ENCODE results near the gene KIAA1671. TPM values are rescaled to one million over a fixed set of nuclear protein-coding genes. Genes with fewer than 3 reads are reported as not detected.

The KIAA1671 gene
- total RNA-seq, 1 donor from 2014 or later = 11.0 TPM

GRCh38 chr22:25131198-25131887 is 178.8 kb downstream of the KIAA1671 start:
- intact Hi-C loops (cut with micrococcal nuclease) = no loop called here

GRCh38 chr22:25134028-25134427 is 181.5 kb downstream of the KIAA1671 start:
- intact Hi-C loops (cut with micrococcal nuclease) = no loop called here

DNA sequence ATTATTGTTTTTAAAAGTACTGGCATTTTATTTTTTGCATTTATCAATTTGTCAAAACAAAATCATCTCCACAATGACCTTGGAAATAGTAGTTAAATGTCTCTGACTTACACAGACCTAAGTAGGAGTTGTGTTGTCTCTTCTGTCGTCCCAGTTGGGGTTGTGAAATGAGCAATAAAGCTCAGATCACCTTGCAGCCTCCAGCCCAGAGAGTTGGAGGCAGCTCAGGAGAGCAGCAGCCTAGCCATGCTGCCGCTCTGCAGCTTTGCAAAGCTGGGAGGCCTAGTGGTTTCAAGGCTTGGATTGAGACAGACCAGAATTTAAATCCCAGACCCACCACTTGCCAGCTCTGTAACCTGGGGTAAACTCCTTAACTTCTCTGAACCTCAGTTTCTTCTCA is 181.9 kb downstream of the KIAA1671 start:
- intact Hi-C loops (cut with micrococcal nuclease) = no loop called here

- intact Hi-C loops (cut with micrococcal nuclease) = no loop called here
These were observed 184.5 kb downstream of the KIAA1671 start for GRCh38 chr22:25136953-25137576.

- intact Hi-C loops (cut with micrococcal nuclease) = no loop called here
These were observed 185.3 kb downstream of the KIAA1671 start for GRCh38 chr22:25137577-25138525.

DNA sequence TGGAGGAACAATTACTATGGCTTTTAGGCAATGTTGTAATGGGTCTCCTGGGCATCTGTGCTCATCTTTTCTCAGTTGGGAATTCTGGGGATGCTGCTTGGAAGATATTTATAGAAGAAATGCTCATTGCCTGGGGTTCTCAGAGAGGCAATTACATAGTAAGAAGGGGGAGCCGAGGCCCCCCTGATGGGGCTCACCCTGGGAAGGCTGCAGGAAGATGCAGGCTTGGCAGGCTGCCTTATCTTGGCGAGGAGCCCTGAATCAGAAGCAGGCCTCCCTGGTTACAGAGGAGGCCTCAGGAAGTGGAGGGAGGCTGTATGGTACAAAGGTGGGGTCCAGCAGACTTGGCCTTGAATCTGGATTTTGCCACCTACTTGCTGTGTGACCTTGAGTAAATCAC is 186.5 kb downstream of the KIAA1671 start:
- intact Hi-C loops (cut with micrococcal nuclease) = no loop called here

- intact Hi-C loops (cut with micrococcal nuclease) = no loop called here
These were observed 189.6 kb downstream of the KIAA1671 start for GRCh38 chr22:25142102-25142501.

DNA sequence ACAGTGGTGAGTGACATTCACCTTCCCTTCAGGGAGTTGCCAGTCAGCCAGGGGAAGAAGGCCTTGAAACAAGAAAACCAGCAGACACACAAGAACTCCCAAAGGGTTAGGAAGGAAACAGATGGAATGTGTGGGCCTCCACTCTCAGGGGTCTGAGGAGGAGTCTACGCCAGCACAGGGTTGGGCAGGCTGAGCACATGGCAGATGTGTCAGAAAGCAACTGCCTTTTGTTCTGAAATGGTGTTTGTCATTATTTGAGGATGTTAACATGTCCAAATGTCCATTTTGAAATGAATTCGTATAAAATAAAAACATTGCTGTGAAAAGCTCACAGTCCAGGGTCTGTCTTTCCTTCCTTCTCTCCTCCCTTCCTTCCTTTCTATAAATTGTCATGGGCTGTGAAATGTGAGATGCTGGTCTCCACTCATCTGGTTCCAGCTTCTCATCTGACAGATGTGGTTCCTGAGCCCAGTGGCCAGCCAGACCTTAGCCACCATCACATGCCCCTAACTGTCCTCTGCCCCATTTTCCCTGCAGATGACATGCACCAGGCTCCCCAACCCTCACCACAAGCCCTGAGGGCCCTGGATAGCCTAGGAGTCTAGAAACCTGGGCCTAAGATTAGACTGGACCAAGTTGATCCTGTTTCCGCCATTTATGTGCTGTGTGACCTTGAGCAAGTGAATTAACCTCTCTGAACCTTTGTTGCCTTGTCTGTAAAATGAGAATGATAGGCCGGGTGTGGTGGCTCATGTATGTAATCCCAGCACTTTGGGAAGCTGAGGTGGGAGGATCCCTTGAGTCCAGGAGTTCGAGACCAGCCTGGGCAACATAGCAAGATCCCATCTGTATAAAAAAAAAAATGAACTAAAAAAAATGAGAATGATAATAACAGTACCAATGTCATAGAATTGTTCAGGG is 190.9 kb downstream of the KIAA1671 start:
- intact Hi-C loops (cut with micrococcal nuclease) = no loop called here

GRCh38 chr22:25144522-25144921 is 192.0 kb downstream of the KIAA1671 start:
- intact Hi-C loops (cut with micrococcal nuclease) = no loop called here

DNA sequence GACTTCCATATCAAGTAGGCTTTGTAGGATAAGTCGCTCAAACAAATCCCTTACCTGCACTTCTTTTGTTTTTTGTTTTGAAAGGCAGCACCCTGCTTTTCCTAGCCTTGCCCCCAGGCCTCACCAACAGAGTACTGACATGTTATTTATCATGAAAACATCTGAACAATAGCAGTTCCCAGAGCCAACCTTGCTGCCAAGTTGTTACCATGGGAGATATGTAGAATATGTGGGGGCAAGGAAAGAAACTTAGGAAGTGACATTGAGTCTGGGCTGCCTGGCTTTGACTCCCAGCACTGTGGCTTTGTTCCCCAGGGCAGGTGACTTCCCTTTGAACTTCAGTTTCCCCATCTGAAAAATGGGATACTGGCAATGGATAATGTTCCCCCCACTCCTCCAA is 193.8 kb downstream of the KIAA1671 start:
- intact Hi-C loops (cut with micrococcal nuclease) = no loop called here

DNA sequence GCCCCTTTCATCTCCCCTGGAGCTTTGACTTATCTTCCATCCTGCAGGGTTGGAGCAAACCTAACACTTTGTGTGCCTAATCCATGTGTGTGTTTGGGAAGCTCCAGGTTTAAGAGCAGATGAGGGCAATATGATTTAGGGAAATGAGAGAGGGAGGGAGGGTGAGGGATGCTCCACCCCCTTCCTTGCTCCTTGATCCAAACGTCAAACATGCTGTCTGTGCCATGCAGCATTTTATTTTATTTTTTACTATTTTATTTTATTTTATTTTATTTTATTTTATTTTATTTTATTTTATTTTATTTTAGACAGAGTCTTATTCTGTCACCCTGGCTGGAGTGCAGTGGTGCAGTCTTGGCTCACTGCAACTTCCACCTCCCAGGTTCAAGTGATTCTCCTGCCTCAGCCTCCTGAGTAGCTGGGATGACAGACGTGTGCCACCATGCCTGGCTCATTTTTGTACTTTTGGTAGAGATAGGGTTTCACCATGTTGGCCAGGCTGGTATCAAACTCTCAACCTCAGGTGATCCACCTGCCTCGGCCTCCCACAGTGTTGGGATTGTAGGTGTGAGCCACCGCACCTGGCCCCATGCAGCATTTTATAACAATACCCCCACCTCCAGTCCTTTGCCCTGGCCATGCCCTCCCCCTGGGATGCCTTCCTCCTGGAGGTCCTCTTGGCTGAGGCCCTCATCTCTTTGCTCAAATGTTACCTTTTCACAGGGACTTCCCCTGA is 194.6 kb downstream of the KIAA1671 start:
- intact Hi-C loops (cut with micrococcal nuclease) = no loop called here

- intact Hi-C loops (cut with micrococcal nuclease) = no loop called here
These were observed 195.1 kb downstream of the KIAA1671 start for GRCh38 chr22:25147642-25147928.

DNA sequence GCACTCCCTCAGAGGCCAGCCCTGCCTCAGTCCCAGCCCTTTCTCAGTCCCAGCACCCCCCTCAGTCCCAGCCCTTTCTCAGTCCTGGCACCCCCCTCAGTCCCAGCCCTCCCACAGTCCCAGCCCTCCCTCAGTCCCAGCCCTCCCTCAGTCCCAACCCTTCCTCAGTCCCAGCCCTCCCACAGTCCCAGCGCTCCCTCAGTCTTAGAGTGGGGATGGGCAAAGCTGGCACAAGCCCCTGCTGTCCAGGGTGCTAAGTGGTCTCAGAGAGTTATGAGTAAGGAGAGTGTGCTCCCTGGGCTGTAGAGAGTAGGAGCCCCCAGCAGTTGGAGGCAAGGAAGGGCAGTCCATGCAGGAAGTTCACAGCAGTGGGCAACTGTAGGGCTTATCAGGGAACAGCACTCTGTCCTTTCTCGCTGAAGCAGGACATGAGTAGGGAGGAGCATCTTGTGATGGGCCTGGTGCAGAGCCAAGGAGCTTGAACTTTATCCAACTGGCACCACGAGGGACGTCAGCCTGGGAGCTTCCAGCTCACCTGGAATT is 195.7 kb downstream of the KIAA1671 start:
- intact Hi-C loops (cut with micrococcal nuclease) = no loop called here

GRCh38 chr22:25149014-25149413 is 196.5 kb downstream of the KIAA1671 start:
- intact Hi-C loops (cut with micrococcal nuclease) = no loop called here

DNA sequence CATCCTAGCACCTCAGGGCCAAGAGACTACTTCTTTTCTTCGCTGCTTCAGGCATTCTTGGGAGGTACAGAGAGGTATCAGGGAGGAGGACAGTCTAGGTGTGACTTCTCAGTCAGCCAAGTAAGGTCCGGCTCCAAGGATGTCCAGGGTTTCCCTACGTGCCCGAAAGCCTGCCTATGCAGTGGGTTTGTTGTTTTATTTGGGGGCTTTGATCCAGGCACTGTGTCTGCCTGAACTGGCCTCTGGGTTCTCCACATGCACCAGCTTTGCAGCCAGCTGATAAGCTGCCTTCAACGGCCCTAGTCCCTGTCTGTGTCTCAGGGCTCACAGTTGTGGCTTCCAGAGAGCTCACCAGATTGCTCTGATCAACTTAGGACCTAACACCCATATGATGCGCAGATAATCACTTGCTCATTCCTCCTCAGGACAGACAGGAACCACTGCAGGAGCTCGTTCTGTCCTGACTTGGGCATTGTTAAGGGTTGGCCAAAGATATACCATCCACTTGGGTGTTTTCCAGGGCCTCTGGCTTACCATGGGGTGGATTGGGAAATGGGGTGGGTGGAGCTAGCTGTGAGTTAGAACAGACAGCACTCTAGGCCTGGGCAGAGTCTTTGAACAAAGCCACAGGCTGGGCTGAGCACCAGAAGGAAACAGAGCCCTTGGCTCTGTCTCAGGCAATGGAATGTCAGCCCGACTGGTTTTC is 201.6 kb downstream of the KIAA1671 start:
- intact Hi-C loops (cut with micrococcal nuclease) = no loop called here

DNA sequence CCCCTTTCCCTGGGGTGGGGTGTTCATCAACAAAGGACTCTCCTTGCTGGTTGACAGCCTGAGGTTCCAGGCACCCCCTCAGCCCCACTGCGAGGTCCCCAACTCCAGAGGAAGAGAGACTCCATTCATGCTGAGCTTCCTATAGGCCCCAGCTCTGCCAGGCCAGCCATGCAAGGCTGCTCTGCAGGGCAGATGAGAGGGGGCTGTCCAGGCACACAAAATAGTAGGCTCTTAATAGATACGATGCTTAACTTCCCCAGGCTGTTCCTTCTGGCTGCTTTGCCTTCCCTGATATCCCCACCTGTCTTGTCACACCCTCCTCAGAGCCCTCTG is 202.1 kb downstream of the KIAA1671 start:
- intact Hi-C loops (cut with micrococcal nuclease) = no loop called here

GRCh38 chr22:25156736-25157135 is 204.2 kb downstream of the KIAA1671 start:
- intact Hi-C loops (cut with micrococcal nuclease) = no loop called here

DNA sequence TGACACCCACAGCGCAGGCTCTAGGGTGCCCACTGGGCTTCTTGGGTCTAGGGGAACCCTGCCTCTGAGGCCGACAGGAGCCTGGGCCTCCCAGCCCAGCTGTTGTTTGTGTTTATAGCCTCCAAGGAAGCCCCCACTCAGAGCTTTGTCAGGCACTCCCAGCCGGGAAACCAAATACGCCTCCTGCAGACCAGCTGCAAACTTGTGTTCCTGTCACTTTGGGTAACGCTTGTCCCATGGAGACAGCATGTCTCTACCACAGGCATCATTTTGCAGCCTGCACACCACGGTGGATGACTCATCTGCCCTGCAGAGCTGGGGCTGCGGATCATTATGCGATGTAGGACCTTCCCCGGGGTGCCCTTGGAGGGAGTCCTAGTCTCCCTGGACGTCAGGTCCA is 206.5 kb downstream of the KIAA1671 start:
- intact Hi-C loops (cut with micrococcal nuclease) = no loop called here

DNA sequence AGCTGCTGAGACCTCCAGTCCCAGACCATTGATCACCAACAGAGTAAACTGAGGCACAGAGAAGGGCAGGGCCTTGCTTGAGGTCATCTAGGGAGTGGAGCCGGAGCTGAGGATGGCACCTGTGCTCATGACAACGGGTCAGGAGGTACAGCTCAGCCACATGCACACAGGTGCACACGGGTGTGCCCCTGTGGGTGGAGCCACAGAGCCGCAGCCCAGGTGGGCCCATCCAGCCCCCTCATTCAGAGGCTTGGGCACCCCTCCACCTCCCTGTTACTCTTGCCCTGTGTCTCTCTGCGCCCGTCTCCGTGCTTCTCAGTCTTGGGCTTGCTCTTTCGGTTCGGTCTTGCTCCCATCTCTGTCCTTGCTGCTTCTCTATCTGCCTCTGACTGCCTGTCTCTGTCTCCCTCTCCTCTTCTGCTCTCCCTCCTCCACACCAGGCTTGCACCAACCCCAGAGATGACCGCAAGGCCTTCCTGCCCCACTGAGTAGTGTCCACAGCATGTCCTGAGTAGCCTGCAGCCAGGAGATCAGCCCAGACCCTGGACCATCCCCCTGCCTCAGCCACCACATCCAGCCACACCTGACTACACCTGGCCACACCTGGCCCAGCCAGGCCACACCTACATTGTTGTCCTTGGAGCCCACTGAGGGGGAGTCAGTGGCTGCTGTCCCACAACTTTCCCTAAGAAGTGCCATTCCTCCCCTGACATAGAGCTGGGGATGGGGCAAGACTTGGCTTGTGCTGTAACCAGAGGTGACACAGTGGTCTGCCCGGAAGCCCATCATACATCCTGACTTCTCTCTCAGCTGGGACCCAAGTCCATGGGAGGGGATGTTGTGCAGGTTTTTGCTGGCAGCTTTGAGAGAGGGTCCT is 207.8 kb downstream of the KIAA1671 start:
- intact Hi-C loops (cut with micrococcal nuclease) = no loop called here
